ENCODE results near the gene STAT5B.

DNA sequence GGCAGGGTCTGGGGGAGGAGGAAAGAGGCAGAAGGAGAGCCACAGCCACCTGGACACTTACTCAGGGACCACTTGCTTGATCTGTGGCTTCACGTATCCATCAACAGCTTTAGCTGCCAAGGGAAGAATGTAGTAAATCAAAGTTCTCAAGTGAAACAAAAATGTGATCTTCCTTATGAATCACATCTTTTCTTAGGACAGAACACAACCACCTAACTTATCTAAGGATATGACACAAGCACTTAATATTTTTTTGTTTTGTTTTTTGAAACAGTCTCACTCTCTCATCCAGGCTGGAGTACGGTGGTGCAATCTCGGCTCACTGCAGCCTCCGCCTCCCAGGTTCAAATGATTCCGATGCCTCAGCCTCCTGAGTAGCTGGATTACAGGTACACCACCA is 73.5 kb downstream of the STAT5B start:
- TF ChIP-seq EZH2 (IDR thresholded peaks at IDR 0.05; ENCODE audit: insufficient read depth, poor library complexity, severe bottlenecking) (no peak), EZH2phosphoT487 (IDR thresholded peaks at IDR 0.05; ENCODE audit: insufficient read depth, low read depth) (no peak)
